NCI-H345 (cell line): ENCODE results near the gene WNT3A.

Source experiments
- DNase-seq: peaks from one replicate; lab custom pipeline; 2025; lab: John Stamatoyannopoulos, UW

Gene WNT3A

GRCh38 chr1:228084325-228084724 is 77.5 kb downstream of the WNT3A start:
- no peak for DNase-seq

- DNase-seq, result no peak
Observed at GRCh38 chr1:228084797-228085196, 78.0 kb downstream of the WNT3A start.

- DNase-seq, result no peak
Observed at GRCh38 chr1:228085287-228085951, 78.6 kb downstream of the WNT3A start.

- no peak for DNase-seq
Observed at GRCh38 chr1:228087771-228088251, 81.0 kb downstream of the WNT3A start.

GRCh38 chr1:228088586-228089498 is 82.0 kb downstream of the WNT3A start:
- DNase-seq, result no peak

GRCh38 chr1:228089519-228090380 is 83.0 kb downstream of the WNT3A start:
- no peak for DNase-seq

DNA sequence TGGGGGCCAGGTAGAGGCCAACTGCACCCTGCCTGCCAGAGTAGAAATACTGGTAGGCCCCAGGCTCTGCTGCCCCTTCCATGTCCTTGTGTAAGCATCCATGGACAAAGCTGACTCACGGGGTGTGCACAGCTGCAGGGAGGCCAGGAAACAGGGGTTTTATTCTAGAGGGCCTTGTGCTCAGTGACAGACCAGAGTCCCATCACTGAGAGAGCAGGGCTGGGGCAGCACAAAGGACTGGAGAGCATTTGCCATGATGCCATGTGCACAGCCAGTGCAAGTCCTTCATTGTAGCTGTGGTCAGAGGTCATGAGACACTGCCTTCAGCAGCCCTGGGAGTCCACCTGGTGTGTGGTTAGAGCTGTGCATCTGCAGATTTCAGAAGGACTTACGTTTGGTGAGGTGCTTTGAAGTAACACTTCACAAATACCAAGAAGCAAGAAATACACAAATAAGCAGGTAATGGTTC is 83.8 kb downstream of the WNT3A start:
- no peak for DNase-seq

DNA sequence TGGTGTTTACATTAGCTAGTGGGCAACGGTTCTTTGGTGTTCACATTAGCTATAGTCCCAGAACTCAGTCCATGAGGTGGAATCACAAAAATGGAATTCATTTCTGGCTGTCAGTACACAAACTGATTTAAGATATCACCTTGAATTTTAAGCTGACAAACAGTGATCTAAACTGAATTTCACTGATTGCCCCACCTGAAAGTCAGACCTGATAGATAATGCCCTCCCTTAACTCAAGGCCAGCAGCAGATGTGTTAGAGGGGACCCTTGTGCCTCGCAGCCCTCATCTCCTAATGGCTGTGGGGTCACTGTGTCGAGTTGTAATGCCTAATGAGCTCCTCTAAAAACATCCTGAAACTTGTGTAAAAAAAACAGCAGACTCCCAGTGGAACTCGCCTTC is 84.3 kb downstream of the WNT3A start:
- DNase-seq, result no peak

DNA sequence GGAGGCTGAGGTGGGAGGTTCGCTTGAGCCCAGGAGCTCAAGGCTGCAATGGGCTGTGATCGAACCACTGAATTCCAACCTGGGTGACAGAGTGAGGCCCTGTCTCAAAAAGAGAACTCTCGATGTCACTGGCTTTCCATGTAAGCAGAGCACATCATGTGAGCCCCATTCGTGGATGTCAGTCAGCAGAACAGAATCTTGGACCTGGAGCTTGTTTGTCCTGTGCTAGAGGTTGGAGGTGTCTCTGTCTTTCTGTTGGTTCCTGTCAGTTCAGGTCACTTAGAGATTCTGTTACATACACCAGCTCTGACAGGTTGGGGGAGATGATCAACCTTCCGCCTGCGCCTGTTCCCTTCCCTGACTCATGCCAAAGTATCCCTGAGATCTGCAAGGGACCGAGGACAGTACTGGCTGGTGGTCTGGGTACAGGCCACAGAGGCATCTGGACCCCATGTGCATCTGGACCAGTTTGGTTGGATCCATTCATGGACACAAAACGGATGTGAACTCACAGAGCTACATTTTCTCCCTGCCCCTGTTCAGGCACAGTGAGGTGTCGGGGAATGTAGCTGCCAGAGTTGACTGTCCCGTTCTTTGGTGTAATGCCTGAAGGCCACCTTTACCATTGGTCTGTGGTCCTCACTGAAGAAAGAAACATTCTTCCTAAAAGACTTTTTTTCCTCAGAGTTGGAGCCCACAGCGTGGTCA is 85.7 kb downstream of the WNT3A start:
- DNase-seq, result no peak

DNA sequence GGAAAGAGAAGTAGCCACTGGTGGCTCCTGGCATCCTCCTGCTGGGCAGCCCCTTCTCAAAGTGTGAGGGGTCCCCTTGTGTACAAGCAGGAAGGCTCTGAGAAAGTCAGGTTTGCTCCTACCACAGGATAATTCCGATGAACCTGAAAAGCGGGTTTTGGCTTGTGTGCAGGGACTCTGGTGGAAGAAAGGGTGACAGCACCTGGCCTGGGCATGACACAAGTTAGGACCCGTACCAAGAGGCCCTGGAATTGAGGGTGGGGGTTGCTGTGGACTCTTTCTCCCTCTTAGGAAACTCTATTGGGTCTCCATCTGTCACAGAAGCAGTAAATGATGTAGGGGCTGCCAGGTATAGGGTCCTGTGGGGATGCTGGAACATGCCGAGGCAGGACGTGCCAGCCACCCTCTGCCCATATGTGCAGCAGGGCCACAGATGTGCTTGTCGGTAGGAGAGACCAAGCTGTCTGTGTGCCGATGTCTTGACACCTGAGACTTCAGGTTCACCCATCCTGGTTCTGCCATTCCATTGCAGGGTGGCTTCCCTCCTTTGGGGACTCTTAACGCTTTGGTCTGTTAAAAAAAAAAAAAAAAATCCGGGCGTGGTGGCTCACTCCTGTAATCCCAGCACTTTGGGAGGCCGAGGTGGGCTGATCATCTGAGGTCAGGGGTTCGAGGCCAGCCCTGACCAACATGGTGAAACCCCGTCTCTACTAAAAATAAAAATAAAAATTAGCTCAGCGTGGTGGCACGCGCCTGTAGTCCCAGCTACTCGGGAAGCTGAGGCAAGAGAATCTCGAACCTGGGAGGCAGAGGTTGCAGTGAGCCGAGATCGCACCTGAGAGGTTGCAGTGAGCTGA is 86.5 kb downstream of the WNT3A start:
- DNase-seq, result no peak

GRCh38 chr1:228094432-228095016 is 87.7 kb downstream of the WNT3A start:
- no peak for DNase-seq

DNA sequence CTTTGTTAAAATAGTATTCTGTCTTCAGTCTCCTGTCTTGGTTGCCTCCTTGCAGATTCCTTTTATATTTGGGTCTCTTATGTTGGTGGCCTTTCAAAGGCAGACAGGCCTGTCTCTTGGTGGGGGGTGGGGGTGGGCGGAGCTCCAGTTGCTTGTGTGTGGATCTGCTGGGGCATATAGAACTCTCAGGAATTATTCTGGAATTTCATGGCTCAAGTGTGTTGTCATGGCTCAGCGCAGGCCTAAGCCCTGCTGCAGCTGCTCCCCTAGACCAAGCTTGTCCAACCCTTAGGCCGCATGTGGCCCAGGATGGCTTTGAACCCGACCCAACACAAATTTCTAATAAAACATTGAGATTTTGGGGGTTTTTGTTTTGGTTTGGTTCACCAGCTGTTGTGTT is 88.4 kb downstream of the WNT3A start:
- no peak for DNase-seq

DNA sequence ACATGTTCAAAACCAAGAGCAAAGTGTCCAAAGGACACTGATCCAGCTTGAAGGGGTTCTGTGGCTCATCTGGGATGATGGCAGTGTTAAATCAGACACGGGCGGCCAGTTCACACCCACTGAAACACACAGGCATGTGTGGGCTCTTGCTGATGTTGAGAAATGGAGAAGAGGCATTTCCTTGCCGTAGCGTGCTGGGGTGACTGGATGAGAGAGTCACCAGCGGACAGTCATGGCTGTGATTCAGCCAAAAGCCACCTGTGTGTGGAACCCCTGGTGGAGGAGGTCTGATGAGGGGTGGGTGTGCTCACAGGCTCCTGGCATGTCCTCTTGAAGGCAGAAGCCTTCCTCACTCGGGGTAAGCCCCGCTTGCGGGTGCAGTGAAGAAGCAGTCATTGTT is 89.1 kb downstream of the WNT3A start:
- DNase-seq, result no peak

DNA sequence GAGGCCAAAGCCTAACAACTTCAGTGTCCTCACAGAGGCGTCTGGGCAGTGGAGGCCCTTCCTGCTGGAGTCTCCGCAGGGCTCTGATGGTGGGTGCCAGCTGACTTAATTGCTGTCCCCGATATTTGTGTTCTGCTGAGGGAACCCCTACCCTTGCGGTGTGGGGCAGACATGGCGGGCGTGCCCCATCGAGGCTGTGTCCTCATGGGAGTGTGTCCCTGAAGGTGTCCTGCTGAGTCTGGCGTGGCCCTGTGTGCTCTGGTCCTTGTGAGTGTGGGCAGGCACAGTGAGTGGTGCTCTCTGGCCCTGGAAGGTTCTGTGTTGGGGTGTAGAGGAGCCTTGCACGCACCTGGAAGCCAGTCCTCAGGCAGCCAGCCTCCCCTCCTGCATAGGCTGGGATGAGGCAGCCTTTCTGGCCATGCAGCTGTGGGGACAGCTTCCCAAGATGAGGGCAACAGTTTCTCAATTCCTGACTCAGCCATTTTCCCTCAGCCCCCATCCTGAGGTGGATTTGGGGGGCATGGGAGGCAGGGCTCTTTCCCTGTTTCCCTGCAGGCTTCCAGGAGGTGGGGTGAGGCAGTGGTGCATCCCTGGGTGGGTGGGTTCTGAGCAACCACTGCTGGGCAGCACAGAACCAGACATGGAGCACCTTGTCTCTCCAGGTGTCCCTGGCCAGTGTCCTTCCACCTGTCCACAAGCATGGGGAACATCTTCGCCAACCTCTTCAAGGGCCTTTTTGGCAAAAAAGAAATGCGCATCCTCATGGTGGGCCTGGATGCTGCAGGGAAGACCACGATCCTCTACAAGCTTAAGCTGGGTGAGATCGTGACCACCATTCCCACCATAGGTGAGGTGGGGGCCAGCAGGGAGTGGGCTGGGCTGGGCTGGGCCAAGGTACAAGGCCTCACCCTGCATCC is 89.9 kb downstream of the WNT3A start:
- no peak for DNase-seq

DNA sequence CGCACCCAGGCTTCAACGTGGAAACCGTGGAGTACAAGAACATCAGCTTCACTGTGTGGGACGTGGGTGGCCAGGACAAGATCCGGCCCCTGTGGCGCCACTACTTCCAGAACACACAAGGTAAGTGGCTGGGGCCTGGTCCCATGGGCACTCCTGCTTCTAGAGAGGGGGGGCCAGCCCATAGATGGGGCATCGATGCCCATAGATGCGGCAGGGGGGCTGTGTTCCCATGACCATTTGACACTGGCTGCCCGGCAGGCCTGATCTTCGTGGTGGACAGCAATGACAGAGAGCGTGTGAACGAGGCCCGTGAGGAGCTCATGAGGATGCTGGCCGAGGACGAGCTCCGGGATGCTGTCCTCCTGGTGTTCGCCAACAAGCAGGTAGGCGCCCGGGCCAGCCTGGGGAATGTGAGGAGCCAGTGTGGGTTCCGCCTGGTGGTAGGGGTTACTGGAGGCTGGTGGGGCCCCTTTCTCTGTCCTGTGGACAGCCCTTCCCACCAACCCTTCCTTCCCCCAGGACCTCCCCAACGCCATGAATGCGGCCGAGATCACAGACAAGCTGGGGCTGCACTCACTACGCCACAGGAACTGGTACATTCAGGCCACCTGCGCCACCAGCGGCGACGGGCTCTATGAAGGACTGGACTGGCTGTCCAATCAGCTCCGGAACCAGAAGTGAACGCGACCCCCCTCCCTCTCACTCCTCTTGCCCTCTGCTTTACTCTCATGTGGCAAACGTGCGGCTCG is 90.7 kb downstream of the WNT3A start:
- no peak for DNase-seq

DNA sequence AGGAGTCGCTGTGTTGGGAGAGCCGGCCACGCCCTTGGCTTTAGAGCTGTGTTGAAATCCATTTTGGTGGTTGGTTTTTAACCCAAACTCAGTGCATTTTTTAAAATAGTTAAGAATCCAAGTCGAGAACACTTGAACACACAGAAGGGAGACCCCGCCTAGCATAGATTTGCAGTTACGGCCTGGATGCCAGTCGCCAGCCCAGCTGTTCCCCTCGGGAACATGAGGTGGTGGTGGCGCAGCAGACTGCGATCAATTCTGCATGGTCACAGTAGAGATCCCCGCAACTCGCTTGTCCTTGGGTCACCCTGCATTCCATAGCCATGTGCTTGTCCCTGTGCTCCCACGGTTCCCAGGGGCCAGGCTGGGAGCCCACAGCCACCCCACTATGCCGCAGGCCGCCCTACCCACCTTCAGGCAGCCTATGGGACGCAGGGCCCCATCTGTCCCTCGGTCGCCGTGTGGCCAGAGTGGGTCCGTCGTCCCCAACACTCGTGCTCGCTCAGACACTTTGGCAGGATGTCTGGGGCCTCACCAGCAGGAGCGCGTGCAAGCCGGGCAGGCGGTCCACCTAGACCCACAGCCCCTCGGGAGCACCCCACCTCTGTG is 91.6 kb downstream of the WNT3A start:
- DNase-seq, result no peak

GRCh38 chr1:228099331-228099732 is 92.5 kb downstream of the WNT3A start:
- no peak for DNase-seq
